GM10847 (cell line): ENCODE measurements around the gene FIGLA.

Source experiments
- POLR2A ChIP-seq: IDR thresholded peaks from 2 replicates; pipeline ENCODE4 v1.6.1; 2011; ENCODE audit not compliant: insufficient read length; ENCODE audit errors: extremely low read depth

Gene FIGLA

DNA sequence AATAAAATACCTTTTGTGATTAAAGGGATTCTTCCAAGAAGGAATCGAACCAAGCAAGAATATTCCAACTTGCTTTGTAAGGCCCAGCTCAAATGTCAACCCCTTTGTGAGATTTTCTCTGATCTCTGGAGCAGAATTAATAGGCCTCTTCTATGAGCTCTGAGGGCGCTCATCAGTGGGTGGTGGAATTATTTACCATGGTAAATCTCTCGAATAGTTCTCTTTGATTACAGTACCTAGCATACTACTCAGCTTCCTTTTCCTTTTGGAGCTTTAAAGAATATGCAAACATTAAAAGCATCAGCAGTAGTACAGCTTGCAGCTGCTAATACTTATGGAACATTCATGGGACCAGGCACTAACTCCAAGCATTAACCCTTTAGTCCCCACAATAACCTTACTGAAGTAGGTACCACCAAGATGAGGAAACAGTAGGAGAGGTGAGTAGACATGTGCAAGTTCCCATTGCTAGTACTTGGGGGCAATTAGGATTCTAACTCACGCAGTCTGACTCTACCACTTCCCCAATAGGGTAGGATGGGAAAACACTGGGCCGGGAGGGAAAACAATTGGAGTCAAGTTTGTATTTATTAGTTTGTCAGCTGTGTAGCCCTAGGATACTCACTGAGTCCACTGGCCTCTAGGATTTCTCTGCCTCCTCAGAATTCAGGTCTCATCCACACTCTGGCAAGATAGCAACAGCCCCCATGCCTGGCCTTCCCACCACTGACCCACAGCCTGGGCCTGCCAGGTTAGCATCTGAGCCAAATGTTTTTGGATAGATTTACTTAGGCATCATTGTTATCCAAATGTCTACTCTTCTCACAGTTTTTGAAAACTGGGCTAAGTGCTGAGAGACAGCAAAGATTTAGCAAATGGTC is 44.1 kb downstream of the FIGLA start:
- TF ChIP-seq POLR2A, result no peak

DNA sequence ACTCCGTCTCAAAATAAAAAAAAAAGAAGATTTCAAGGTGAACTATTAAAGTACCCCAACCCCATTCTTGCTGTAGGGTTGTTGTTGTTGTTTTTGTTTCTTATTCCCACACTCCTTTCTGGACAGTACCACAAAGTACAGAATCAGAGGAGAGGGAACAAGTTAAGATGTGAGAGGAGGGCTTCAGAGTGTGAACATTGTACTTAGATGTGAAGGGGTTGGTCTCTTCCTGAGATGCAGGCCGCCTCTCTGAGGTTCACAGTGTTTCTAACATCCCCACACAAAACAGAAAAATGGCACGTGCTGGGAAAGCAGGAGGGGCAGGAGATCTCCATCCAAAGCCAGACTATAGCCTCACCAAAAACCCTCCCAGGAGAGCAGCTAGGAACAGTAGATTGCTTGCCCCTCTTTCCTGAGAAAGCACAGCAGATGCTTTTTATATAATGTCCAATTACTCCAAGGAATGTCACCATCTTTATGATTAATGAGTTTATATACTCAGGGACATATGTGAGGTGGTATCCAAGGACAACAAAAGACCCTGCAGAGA is 45.1 kb downstream of the FIGLA start:
- no peak for TF ChIP-seq POLR2A

- no peak for TF ChIP-seq POLR2A
Observed at GRCh38 chr2:70744397-70744796, 46.0 kb downstream of the FIGLA start.

- no peak for TF ChIP-seq POLR2A
Observed at GRCh38 chr2:70743677-70744076, 46.8 kb downstream of the FIGLA start.

DNA sequence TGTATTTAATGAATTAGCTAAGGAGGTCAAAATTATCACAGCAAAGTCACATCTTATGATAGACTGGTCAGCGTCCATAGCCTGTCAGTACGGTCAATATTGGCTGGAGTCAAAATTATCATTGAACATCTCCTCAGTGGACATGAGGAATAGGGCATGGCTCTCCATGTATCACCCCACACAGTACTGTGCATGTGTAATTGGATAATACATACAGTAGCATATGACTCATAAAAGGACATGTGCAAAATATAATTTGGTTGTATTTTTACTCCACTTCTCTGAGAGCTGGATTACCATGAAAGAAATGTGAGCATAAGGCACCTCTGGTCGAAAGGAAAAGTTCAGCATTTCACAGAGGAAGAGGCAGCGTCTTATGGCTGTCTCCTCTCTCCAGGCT is 47.4 kb downstream of the FIGLA start:
- TF ChIP-seq POLR2A, result no peak

GRCh38 chr2:70738159-70738558 is 52.3 kb downstream of the FIGLA start:
- no peak for TF ChIP-seq POLR2A

- no peak for TF ChIP-seq POLR2A
Observed at GRCh38 chr2:70735071-70735470, 55.4 kb downstream of the FIGLA start.

GRCh38 chr2:70733646-70734180 is 56.7 kb downstream of the FIGLA start:
- TF ChIP-seq POLR2A, result no peak

- no peak for TF ChIP-seq POLR2A
Observed at GRCh38 chr2:70732766-70733645, 57.4 kb downstream of the FIGLA start.

GRCh38 chr2:70730730-70731129 is 59.7 kb downstream of the FIGLA start:
- no peak for TF ChIP-seq POLR2A

DNA sequence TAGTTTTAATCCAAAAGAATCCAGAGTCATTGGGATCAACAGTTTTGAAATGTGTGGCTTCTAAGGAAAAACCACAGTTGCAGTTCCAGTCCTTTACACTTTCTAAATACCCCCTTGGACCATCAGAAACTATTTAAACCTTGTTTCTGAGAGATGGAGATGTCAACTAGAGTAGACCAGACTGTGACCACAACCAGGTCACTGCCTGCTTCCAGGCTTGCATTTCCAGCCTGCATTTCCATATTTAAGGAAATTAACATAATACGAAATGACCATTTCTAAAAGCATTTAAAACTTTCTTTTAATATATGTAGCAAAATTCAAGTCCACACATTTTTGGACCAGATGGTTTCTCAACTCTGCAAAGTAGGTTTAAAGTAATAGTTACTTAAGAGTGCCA is 60.8 kb downstream of the FIGLA start:
- no peak for TF ChIP-seq POLR2A

GRCh38 chr2:70728128-70728527 is 62.3 kb downstream of the FIGLA start:
- no peak for TF ChIP-seq POLR2A
